ENCODE data around the gene MKNK2.

Gene MKNK2

DNA sequence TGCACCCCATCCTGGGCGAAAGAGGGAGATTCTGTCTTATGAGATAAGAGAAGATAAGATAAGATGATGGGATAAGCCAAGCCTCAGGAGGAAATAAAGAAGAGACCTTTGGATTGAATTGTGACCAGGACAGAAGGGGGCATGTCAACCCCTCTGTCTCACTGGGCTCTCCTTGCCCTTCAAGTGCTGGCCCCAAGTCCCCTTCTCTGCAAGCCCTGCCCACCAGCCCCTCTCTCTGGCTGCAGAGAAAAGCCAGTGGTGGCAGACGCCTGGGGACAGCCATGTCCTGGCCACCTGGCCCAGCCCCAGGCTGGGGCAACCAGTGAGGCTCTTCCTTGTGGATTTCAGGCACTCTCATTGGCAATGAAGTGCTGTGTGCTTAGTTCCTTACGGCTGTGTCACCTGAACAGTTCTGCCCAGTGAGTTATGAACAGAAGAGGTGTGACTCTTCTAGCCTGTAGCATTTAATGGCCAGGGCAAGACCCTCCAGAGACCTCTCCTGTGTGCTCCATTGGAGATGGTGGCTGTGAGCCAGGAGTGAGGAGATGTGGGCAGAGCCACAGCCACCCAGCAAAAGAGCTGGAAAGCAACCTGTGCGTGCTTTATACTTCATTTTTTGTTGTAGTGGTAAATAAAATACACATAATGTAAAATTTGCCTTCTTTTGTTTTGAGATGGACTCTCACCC, 29.4 kb downstream of the MKNK2 start:
- DNase-seq, result no peak

DNA sequence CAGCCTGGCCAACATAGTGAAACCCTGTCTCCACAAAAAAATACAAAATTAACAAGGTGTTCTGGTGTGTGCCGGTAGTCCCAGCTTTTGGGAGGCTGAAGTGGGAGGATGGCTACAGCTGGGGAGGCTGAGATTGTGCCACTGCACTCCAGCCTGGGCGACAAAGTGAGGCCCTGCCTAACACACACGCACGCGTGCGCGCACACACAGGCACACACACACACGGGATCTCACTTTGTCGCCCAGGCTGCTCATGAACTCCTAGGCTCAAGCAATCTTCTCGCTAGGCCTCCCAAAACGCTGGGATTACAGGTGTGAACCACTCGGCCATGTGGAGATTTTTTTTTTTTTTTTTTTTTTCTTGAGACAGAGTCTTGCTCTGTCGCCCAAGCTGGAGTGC, 32.3 kb downstream of the MKNK2 start:
- no peak for DNase-seq

DNA sequence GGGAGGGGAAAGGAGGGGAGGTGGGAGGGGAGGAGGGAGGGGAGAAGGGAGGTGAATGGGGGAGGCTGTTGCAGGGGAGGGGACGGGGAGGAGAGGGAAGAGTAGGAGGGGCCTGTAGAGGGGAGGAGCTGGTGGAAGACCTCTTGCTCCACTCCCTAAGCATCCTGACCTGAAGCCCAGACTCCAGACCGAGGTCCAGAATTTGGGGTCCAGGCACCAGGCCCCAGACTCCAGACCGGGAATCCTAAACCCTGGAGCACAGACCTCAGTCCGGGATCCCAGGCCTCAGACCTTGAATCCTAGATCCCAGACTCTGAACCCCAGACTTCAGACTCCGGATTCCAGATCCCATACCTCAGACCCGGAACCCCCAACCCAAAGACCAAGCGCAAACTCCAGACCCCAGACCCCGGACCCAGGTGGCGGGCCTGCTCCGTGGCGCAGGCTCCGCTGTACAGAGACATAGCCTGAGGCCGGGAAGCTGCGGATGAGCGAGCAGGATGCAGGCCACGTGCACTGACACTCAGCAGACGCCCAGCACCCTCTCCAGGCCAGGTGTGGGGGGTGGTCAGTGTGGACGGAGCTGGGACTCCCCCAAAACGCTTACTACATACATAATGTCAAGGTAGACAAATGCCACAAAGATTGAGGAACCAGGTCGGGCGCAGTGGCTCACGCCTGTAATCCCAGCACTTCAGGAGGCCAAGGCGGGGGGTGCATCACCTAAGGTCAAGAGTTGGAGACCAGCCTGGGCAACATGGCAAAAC, 34.8 kb downstream of the MKNK2 start:
- peak; percentile 62 for DNase-seq

GRCh38 chr19:2015608-2015950, 35.5 kb downstream of the MKNK2 start, which contains the start of gene BTBD2:
TSS of gene BTBD2 (minus strand) at chr19:2015714. CDS start at chr19:2015703, 11 bp downstream.
- DNase-seq, result peak; percentile 67

GRCh38 chr19:2014731-2015607, 36.1 kb downstream of the MKNK2 start:
- peak; percentile 27 for DNase-seq

GRCh38 chr19:2014131-2014571, 36.9 kb downstream of the MKNK2 start:
- no peak for DNase-seq

DNA sequence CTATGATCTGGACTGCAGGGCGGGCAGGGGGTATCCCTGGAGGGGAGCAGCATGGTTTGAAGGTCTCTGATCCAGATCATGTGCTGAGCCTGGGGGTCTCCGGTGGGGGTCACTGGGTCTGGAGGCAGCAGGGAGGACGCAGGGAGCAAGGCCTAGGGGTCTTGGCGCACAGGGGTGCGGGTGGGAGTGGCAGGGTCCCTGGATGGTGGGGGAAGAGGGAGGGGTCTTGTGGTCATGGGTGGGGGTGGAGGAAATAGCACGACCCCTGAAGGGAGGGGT, 37.4 kb downstream of the MKNK2 start:
- DNase-seq, result no peak

- no peak for DNase-seq
Observed at GRCh38 chr19:2012941-2013682, 37.9 kb downstream of the MKNK2 start.

GRCh38 chr19:2011169-2011568, 39.9 kb downstream of the MKNK2 start:
- no peak for DNase-seq

DNA sequence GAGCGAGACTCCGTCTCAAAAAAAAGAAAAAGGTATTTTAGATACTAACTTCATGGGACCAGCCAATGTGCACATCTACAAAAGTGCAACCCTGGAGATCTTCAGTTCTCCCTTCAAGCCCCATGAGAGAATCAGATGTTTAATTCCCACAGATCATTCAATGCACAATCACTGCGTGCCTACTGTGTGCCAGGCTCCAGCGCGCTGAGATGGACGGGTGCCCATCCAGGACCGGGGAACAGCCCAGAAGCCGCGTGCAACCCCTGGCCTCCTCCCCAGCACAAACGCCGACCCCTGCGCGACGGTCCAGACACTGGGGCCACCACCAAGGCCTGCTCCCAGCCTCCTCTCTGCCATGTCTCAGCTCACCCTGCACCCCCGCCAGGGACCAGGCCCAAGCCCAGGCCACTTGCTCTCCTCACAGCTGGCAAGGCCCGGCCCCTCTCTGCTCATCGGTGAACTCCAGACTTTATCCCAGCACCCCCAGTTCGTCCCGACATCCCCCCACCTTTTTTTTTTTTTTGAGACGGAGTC, 40.8 kb downstream of the MKNK2 start:
- no peak for DNase-seq

- DNase-seq, result no peak
Observed at GRCh38 chr19:2003874-2004273, 47.2 kb downstream of the MKNK2 start.

- no peak for DNase-seq
Observed at GRCh38 chr19:1999856-2000515, 51.1 kb downstream of the MKNK2 start.

- DNase-seq, result no peak
Observed at GRCh38 chr19:1998712-1999708, 52.0 kb downstream of the MKNK2 start.

GRCh38 chr19:1997353-1998233, 53.5 kb downstream of the MKNK2 start:
- no peak for DNase-seq

GRCh38 chr19:1992759-1993260, 58.2 kb downstream of the MKNK2 start:
- peak; percentile 9 for DNase-seq

DNA sequence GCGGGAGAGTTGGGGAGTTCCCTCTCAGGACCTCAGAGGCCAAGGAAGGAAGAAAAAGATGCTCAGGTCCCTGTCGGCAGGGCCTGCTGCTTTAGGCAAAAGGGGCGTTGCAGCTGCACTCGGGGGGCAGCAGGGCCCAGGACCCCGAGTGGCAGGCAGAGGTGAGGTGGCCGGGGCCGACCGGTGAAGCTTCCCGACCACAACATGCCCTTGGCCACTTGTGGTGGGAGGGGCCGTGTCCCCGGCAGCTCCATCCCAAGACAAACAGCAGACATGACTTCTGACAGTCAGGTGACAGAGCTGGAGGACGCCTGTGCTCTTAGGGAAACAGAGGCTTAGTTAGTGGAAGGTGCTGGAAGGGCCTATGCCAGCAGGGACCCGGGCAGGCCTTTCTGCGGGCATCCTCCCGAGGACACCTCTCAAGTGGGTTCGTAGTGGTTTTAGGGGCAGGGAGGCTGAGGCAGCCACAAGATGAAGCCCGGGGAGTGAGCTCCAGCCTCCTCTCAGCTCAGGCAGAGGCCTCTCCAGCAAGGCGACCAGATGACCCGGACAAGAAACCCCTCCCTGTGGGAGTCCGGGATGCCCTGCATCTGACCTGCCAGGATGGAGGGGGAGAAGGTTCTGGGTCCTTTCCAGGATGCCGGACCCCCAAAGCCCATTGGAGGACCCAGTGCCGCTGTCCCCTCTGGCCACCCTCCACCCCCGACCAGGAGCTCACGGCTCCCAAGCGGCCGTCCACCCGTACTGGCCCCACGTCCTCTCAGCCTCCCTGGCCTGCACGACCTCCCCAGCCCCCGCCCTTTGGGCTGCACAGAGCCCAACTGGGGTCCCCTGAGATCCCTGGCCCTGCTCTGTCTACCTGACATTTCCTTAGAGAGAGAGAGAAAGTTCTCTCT, 59.8 kb downstream of the MKNK2 start:
- DNase-seq, result no peak

DNA sequence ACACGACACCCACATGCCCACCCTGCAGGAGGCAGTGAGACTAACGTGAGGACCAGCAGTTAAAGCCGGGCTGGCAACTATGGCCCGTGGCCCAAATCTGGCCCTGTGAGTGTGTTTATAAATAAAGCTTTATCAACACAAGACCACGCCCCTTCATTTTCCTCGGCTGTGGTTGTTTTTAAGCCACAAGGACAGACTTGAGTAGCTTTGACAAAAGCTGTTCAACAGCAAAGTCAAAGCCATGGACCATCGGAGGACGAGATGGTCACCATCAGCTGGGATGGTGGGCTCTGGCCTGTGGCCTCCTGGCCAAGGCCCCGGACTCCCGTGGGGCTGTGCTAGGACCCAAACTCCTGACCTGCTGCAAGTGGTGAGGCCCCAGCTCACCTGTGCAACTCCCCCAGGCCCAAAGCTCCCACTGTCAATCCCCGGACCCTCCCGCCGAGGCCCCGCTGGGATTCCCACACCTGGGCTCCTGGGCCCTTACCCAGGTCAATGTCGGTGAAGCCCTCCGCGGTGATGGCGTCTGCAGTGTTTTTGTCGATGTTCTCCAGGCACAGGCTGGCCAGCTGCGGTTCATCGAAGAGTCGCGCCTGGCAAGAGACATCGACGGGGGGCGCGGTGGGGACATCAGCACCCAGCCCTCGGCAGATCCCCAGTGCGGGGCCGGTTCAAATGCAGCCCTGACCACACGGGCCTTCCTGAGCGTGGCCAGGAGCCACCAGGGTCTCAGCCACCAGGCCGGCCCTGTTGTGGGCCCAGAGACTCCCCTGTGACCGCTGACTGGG, 60.6 kb downstream of the MKNK2 start:
- DNase-seq, result no peak
